ENCODE results near the gene ERAP2.
"Not testable (repeated sequence)": the region's sequence is repeated elsewhere in the genome, so short reads cannot be mapped to it uniquely, and the experiment has no call there.

ERAP2 gene

DNA sequence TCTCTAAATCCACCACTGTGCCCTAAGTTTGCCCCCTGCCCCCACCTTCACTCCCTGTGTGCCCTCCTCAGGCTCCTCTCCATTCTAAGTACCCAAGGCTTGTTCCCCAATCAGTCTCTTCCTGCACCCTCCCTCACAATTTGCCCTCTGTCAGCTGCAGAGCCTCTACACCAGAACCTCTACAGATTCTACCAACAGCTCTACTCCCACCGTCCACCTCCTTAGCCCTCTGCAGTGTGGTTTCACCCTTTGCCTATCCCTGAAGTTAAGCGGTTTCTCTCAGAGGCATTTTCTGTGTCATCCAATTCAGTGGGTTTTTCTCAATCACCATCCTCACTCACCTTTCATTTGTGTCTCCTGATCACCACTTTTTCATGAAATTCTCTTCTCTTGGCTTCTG lies 13.2 kb upstream of the ERAP2 start:
- H3K4me3 ChIP-seq (ENCODE audit: low read depth, low read length) = no peak overlapping the region

DNA sequence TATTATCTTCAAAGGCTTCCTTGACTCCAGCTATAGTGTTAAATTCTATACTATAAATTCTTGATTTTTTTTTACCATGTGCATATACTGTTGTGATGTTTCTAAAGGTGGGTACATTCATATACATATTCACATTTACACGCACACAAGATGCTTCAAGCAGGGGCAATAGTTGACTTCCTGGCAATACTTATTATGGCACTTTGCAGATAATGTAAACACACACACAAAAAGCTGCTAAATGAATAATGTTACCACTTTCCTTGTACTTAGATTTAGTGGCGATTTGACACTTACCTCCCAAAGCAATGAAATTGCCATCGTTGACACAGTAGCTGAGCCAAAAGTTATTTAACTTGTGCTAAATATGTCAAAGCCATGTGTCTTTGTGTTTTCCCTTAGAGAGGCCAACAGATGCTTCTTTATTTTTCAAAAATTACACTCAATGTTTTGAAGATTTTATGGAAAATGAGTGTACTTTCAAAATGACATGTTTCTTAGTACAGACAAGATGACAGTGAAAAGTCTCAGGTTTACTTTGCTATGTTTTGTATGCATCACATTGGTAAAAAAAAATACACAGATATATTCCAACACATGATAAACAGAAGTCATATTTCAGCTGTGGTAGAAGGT lies 12.2 kb upstream of the ERAP2 start:
- H3K4me3 ChIP-seq (ENCODE audit: low read depth, low read length) = no peak overlapping the region

DNA sequence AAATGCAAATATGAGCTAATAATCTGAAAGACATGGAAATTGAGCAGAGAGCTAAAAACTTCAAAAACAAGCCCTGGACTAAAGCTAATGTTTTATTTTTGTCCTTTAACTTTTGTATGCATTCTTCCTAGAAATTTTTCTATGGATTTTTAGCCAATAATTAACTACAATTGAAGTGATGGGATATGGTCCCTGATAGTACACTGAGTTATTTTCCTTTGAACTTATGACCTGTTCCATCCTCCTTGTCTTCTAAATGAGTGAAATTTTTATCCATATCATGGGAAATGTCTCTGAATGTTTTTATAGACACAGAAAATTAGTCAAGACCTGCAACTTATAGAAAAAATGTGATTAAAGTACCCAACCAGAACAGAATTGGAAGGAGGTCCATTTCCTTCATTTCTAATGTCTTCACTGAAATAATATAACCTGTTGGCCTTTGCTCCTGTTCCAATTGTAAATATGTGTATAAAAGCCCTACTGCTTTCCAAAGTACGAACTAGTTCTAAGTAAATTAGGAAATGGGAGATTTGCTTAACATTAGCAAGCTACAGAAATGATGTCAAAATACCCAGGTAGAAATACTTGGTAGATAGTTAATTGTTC lies 11.3 kb upstream of the ERAP2 start:
- H3K4me3 ChIP-seq (ENCODE audit: low read depth, low read length) = no peak overlapping the region

DNA sequence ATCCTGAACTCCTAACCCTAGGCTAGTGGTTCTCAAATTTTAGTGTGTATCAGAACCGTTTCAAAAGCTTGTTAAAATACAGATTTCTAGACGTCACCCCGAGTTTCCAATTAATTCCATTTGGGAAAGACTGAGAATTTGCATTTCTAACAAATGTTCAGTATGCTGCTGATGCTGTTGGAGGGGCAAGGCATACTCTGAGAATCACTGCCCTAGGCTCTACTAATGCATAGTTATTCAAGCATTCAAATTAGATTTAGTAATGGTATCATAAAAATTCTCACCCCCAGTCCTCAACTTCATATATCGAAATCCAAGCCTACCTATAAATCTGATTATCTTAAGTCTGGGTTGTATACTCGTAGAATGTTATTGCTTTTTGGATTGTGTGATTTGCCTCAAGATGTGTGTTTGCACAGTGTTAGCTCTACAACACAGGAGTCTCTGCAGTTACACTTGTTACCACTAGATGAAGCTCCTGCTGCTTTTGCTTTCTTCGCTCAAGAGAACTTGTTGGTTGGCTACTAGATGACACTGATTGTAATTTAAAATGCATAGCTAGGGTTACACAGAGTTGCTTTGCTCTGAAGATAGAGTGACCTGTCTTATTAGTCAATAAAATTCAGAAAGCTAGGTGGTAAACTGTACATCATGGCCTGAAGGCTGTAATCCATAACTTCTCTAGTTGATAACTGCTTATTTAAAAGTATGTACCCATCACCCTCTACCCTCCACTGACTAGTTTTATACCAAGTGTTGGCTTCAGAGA lies 7.5 kb upstream of the ERAP2 start:
- no peak overlapping the region for H3K4me3 ChIP-seq (ENCODE audit: low read depth, low read length)

DNA sequence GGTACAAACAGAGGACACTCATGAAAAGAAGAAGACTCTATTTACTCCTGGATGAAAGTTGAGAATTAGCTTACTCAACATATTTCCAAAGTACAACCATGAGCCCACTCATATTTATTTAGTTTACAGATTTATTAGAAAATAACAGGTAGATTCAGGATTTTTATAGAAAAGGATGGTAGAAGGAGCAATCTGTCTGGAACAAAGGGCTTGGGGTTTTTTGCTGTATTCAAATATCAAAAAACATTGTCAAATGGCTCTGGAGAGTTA lies 7.0 kb upstream of the ERAP2 start:
- H3K4me3 ChIP-seq (ENCODE audit: low read depth, low read length) = no peak overlapping the region

DNA sequence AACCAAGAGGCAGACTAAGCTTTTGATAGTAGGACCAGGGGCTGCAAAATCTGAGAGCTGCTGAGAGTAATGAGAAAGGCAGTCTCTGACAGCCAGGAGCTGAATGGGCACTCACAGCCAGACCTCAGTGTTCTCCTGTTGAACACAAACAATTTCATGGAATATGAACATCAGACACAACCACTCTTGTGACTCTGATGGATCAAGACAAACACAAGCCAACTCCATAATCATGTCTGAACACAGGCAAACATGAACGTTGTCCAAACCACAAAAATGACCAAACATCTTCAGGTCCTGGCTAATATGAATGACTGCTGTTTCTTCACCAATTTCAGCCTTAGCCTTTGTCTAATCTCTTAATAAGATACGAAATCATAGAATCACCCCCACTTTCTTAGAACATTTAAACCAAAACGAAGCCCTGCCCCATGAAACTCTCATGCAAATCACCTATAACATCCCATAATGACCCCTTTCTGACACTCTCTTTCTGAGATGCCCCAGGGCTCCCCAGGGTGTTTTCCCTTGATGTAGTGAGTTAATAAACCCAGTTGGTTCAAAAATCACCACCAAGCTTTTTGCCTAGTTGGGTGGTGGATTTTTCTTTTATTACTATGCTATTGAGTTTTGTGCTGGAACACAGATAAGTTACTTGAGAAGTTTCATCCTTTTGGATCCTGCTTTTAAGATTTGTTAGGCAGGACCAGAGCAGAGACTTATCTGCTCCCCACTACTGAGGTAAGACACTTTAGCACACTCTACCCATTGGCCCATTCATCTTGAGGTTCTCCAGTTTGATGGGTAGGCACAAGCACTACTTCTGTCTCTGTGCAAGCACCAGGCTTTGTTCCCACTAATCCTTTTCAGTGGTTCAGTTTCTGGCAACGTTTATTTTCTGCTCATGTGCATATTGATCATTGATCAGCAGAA lies 5.9 kb upstream of the ERAP2 start:
- H3K4me3 ChIP-seq (ENCODE audit: low read depth, low read length) = no peak overlapping the region

DNA sequence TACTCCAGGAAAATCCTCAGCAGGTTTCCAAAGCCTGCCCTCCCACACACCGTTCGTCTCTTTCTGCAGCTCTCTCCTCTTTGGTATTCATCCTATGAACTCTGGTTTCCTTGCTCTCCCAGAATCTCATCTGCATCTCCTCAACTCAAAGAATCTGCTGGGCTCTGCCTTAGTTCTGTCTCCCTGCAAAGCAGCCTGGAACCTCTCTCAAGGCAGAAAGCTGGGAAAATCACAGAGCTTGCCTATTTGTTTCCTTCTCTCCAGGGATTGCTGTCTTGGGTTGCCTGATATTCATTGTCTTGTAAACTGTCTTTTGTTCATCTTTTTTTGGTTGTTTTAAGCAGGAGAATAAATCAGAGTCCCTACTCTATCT lies 5.3 kb upstream of the ERAP2 start:
- no peak overlapping the region for H3K4me3 ChIP-seq (ENCODE audit: low read depth, low read length)

DNA sequence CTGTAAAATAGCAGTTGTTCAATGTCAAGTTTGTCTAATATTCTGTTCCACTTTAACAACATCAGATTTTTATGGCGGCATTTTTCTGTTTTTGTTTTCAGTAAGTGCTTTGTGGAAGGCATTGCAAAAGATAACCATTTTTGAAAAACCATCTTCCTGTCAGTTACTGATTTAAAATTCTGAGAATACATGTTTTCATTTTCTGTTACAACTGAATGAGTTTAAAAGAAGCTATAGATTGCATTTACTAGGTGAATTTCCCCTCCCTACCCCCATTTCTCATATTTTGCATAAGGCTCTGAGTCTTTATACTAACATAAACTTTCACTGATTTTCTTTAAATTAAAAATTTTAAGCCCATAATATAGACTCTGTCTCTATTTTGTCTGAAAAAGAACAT lies 4.6 kb upstream of the ERAP2 start:
- H3K4me3 ChIP-seq (ENCODE audit: low read depth, low read length) = no peak overlapping the region

DNA sequence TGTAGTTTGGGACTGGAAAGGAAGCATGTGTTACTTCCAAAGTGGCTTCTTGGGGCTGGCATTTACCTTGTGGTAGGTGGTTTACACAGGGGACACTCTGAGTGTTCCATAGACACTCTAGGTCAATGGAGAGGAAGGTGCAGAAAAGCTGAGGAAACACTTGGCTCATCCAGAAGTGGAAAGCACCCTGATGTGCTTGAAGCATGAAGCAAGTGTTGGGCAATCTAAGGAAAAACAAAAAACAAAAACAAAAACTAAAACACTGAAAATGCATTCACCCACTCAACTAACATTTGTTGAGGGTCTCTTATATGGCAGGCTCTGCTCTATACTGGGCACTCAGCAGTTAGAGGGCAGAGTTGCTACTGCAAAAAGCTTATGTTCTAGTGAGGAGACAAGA lies 2.9 kb upstream of the ERAP2 start:
- no peak overlapping the region for H3K4me3 ChIP-seq (ENCODE audit: low read depth, low read length)

DNA sequence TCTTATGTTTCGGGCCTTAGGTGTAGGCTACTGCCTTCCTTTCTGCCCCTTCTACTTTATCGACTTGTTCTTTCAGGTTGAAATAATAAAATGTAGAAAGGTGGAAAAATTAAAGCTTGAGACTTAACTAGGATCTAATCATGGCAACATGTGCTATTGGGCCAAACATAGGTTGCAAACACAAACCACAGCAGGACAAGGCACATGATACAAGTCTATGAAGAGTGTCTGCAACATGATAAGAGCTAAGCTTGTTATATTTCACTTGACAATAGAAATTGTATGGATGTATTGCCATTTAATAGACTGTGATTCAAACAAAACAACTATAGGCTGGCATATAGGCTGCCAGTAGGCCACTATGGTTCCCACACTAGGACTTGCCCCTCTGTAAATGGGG lies 1.7 kb upstream of the ERAP2 start:
- H3K4me3 ChIP-seq (ENCODE audit: low read depth, low read length) = no peak overlapping the region

DNA sequence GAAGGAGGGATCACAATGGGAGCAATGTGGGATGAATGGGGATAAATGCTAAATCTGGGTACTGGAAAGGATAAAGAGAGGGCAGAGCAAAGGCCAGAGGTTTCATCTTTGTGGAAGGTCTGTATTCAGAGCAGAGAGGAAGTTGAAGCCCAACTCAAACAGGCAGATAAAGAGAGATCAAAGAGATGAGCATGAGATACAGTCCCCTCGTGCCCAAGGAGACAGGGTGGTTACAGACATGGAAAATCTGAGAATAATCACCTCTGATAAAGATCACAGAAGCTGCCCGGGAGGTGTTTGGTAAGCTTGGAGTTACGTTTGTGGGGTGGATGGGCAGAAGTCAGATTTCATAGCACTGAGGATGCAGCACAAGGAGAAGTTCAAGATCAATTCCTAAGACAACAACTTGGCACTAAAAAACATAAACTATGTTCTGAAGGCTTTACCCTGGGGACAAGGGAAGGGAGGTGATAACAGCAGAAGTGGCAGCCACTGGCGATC lies 459 bp upstream of the ERAP2 start:
- H3K4me3 ChIP-seq (ENCODE audit: low read depth, low read length) = no peak overlapping the region

DNA sequence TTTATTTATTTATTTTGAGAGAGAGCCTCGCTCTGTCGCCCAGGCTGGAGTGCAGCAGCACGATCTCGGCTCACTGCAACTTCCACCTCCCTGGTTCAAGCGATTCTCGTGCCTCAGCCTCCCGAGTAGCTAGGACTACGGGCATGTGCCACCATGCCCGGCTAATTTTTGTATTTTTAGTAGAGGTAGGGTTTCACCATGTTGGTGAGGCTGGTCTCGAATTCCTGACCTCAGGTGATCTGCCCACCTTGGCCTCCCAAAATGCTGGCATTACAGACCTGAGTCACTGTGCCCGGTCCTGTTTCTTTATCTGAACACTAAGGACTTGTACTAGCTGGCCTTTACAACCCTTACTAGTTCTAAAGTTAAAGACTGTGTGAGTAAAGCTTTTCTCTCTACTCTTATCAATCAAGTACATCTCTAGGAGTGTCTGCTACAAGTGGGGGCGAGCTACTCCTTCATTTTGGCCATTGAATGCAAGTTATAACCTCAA lies 723 bp downstream of the ERAP2 start:
- not testable (repeated sequence) for H3K4me3 ChIP-seq (ENCODE audit: low read depth, low read length)

DNA sequence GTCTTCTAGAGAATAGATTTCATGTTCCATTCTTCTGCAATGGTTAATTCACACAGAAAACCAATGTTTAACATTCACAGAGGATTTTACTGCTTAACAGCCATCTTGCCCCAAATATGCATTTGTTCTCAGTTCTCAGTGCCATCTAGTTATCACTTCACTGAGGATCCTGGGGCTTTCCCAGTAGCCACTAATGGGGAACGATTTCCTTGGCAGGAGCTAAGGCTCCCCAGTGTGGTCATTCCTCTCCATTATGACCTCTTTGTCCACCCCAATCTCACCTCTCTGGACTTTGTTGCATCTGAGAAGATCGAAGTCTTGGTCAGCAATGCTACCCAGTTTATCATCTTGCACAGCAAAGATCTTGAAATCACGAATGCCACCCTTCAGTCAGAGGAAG lies 3.4 kb downstream of the ERAP2 start:
- H3K4me3 ChIP-seq (ENCODE audit: low read depth, low read length) = no peak overlapping the region

DNA sequence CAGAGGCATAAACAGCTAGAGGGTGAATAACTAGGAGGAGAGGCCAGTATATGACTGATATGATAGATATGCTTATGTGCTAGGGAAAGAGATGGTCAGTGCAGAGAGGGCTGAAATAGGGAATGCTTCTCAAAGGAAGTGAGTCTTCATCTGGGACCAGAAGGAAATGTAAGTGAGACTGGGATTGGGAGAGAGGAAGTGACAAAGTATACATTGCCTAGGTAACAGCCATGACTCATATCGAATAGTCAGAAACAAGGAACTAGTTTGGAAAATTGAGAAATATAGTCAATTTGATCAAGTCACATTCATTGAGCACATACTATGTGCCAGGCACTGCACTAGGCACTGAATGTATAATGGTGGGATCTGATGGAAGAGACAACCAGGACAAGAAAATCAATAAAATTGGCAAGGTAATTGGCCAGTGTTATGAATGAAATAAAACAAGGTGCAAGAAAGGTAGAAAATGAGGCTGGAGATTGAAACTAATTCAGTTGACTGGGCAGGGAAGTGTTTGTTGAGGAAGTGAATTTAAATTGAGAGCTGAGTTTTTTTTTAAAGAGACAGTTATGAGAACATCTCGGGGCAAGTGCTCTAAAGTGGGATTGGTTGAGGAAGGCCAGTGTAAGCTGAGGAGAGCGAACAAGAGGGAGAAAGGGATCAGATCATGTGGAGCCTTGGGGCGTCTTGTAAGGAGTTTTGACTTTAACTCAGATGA lies 4.3 kb downstream of the ERAP2 start:
- no peak overlapping the region for H3K4me3 ChIP-seq (ENCODE audit: low read depth, low read length)

DNA sequence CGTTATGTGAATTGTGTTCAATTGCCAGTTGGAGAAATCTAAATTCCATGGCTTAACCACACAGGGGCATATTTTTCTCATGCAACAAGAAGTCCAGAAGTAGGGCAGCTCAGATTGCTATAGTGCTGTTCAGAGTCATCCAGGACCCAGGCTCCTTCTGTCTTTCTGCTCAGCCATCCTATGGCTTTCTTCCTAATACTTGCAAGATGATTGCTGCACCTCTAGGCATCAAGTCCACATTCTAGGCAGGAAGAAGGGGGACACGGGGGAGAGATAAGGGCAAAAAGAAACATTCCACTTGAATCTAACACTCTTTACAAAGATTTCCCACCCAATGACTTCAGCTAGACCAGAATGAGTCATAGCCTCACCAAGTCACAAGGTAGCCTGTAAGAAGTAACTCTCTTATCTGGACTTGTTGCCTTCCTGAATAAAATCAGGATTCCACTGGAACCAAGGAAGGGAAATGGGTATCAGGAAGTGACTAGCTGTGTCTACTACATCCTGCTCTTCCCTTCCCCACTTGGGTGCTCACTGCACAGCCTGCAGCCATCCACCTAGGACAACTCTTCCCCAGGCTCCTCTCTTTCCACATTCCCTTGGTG lies 5.3 kb downstream of the ERAP2 start:
- no peak overlapping the region for H3K4me3 ChIP-seq (ENCODE audit: low read depth, low read length)

DNA sequence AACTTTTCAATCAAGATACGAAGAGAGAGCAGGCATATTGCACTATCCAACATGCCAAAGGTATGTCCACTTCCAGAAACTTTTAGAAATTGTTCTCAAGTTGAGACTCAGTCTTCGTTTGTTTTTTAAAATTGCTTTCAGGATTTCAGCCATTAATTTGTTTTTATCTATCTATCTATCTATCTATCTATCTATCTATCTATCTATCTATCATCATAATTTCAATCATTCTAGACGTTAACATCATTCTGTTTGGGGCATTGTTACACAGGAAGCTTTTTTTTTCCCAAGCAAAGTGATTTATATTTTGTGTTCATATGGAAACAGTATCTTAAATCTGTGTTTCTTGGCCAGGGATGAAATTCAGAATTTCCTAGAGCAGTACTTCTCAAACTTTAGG lies 7.6 kb downstream of the ERAP2 start:
- H3K4me3 ChIP-seq (ENCODE audit: low read depth, low read length) = no peak overlapping the region

DNA sequence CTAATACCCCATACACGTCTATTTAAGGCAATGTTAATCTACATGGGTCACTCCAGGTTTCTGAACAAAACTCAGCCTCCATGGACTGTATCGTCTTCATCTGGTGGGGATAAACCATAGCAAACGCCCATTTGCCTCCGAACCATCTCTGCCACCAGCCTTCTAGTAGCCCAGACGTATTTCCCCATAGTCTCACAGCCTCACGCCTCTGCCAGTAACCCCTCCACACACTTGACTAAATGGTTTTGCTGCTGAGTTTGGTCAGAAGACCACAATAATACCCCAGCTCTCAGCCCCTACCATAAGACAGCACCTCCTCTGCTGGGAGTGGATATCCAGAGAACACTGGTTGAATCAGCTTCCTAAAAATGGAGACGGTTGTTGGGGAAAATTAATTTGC lies 8.7 kb downstream of the ERAP2 start:
- H3K4me3 ChIP-seq (ENCODE audit: low read depth, low read length) = no peak overlapping the region

DNA sequence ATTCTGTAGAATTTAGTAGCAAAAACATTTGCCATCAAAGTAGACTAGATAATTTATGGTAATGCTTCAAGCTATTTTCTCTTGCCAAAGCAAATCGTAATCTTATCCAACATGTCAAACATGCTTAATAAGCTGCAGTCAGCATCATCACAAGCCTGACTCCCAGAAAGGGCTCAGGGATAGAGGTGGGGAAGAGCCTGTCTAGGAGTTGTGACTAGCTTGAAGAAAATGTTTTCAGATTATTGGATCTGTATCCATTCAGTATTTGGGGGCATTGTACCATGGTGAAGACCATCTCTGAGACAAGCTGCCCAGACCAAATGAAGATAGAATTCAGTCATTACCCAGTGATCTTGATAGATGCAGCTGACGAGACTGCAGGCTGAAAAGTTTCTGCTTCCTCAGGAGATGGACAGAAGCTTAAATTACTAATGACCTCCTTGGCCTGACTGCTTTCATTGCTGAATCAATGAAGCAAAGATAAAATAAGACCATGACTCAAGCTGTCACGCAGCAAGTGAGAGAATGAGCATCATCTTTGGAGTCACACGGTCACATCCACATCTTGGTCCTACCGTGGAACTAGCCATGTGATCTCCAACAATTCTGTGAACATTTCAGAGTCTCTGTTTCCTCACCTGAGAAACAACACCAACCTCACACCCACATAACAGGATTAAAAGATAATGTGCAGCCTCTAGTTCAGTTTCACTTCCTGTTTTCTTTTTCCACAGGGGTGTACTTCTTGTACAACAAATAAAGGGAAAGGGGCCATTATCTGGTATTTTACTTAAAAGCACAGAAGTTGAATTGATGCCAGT lies 9.4 kb downstream of the ERAP2 start:
- no peak overlapping the region for H3K4me3 ChIP-seq (ENCODE audit: low read depth, low read length)

DNA sequence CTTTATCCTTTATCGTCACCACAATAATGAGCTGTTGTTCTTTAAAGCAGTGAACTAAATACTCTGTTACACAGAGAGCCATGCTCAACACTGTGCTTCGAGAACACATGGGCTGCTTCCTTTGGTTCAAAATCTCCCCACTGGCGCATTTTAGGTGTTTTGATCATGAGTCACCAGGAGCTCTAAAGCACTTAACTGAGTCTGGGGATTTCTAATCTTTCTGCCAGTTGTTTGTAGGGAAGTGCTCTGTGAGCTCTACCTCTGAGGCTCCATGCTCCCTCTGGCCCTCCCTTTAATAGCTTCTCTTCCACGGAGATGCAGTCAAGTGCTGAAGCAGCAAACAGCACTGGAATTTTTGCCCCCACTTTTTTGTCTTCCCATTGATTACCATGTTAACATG lies 17.0 kb downstream of the ERAP2 start:
- no peak overlapping the region for H3K4me3 ChIP-seq (ENCODE audit: low read depth, low read length)
